ENCODE measurements around the gene MEGF9.

GRCh38 chr9:120737416-120738165, 23.3 kb upstream of the MEGF9 start:
- TF ChIP-seq POLR2AphosphoS5 (IDR thresholded peaks at IDR 0.05) (no peak), CTCF (IDR thresholded peaks at IDR 0.05) (no peak), POLR2A (IDR thresholded peaks at IDR 0.05) (no peak)

Data from gastroesophageal sphincter (tissue), 3 donors.